CD4-positive, alpha-beta T cell treated with Interleukin-21 for 1 hour (primary cell): ENCODE data around the gene LPIN3.
"Not testable (repeated sequence)": the region's sequence is repeated elsewhere in the genome, so short reads cannot be mapped to it uniquely, and the experiment has no call there.

ENCODE experiments used
- DNase-seq: peaks from one replicate; pipeline ENCODE4 v3.0.0-alpha.2; 2020

Gene LPIN3

GRCh38 chr20:41340327-41341055 is at the start of gene LPIN3:
Gene LPIN3, plus strand, starts transcription at chr20:41340821. Its CDS starts 4,983 bp downstream, at chr20:41345804.
- DNase-seq = peak; percentile 60

GRCh38 chr20:41293269-41294037 is 47.2 kb upstream of the LPIN3 start:
- no peak for DNase-seq

GRCh38 chr20:41299899-41300298 is 40.7 kb upstream of the LPIN3 start:
- no peak for DNase-seq

GRCh38 chr20:41300383-41300782 is 40.2 kb upstream of the LPIN3 start:
- no peak for DNase-seq

- DNase-seq = no peak
Observed at GRCh38 chr20:41300886-41301285, 39.7 kb upstream of the LPIN3 start.

GRCh38 chr20:41304002-41304401 is 36.6 kb upstream of the LPIN3 start:
- no peak for DNase-seq

- no peak for DNase-seq
Observed at GRCh38 chr20:41304424-41305079, 36.1 kb upstream of the LPIN3 start.

- no peak for DNase-seq
Observed at GRCh38 chr20:41306061-41306727, 34.4 kb upstream of the LPIN3 start.

- DNase-seq = no peak
Observed at GRCh38 chr20:41307021-41307420, 33.6 kb upstream of the LPIN3 start.

GRCh38 chr20:41308290-41308711 is 32.3 kb upstream of the LPIN3 start:
- DNase-seq = no peak

GRCh38 chr20:41308726-41309413 is 31.8 kb upstream of the LPIN3 start:
- DNase-seq = no peak

GRCh38 chr20:41309817-41310216 is 30.8 kb upstream of the LPIN3 start:
- no peak for DNase-seq

- DNase-seq = not testable (repeated sequence)
Observed at GRCh38 chr20:41312009-41312408, 28.6 kb upstream of the LPIN3 start.

- no peak for DNase-seq
Observed at GRCh38 chr20:41314386-41314785, 26.2 kb upstream of the LPIN3 start.

- DNase-seq = no peak
Observed at GRCh38 chr20:41316051-41316450, 24.6 kb upstream of the LPIN3 start.

GRCh38 chr20:41316602-41317545 is 23.7 kb upstream of the LPIN3 start:
- peak; percentile 80 for DNase-seq

- peak; percentile 96 for DNase-seq
Observed at GRCh38 chr20:41317546-41318270, 22.9 kb upstream of the LPIN3 start, which contains the start of gene ZHX3. Gene ZHX3, minus strand, starts transcription at chr20:41317731. Its CDS starts 112,815 bp downstream, at chr20:41204916.

GRCh38 chr20:41318271-41318649 is 22.4 kb upstream of the LPIN3 start:
- no peak for DNase-seq

- no peak for DNase-seq
Observed at GRCh38 chr20:41320441-41320840, 20.2 kb upstream of the LPIN3 start.

- no peak for DNase-seq
Observed at GRCh38 chr20:41320976-41321375, 19.6 kb upstream of the LPIN3 start.

GRCh38 chr20:41327178-41327577 is 13.4 kb upstream of the LPIN3 start:
- no peak for DNase-seq
